Forelimb muscle (tissue), 1 donor: ENCODE measurements around the gene HAO2. TPM values are rescaled to one million over a fixed set of nuclear protein-coding genes. Genes with fewer than 3 reads are reported as not detected.
"Not testable (repeated sequence)": the region's sequence is repeated elsewhere in the genome, so short reads cannot be mapped to it uniquely, and the experiment has no call there.

ENCODE experiments used
- DNase-seq: peaks from one replicate; pipeline ENCODE4 v3.0.0-alpha.2; 2013; ENCODE audit warnings: low read depth
- polyA plus RNA-seq: library from polyadenylated mRNA; unstranded; fragments of 120-200 nt; gene quantifications from one replicate; pipeline ENCODE4 v1.2.1, GENCODE V29; 2013; ENCODE audit not compliant: insufficient read length

Gene HAO2
- polyA plus RNA-seq: 0.14 TPM

DNA sequence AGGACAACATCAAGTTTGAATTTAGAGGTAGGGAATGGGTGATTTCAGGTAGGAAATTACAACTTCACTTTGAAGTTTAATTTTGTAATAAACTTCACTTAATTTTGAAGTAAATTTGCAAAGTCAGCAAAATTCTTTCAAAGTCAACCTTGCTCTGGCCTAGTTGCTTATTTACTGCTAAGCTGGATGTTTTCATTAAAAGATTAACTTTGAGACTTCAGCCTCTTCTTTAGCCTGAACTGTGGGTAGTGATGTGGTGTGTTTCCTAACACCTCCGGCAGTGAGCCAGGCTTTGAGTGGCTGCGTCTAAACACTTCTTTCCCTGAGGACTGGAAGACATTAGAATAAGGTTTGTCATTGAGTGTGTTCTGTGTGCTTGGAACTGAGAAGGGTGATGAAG is at the start of gene HAO2:
Gene HAO2, plus strand, starts transcription at position 232 of the 400 bp plus-strand sequence. CDS start 12,301 bp downstream, outside the sequence.
- DNase-seq: no peak

- no peak for DNase-seq
These were observed 48.5 kb upstream of the HAO2 start for GRCh38 chr1:119320100-119320499.

- no peak for DNase-seq
These were observed 46.7 kb upstream of the HAO2 start for GRCh38 chr1:119321666-119322419.

GRCh38 chr1:119323216-119323982 is 45.2 kb upstream of the HAO2 start:
- no peak for DNase-seq

DNA sequence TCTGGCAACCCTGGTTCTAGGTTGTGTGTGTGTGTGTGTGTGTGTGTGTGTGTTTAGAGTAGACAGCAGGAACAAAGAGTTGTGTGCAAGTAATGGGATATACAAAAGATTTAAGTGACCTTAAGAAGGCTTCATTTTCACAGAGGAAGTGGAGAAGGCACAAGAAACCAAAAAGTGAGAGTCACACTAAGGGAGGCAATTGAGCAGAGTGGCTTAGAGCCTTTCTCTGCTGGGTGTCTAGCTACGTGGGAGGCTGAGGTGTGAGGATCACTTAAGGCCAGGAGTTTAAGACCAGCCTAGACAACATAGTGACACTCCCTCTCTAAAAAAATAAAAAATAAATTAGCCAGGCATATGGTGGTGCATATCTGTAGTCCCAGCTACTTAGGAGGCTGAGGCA is 44.4 kb upstream of the HAO2 start:
- no peak for DNase-seq

GRCh38 chr1:119326251-119326650 is 42.3 kb upstream of the HAO2 start:
- no peak for DNase-seq

DNA sequence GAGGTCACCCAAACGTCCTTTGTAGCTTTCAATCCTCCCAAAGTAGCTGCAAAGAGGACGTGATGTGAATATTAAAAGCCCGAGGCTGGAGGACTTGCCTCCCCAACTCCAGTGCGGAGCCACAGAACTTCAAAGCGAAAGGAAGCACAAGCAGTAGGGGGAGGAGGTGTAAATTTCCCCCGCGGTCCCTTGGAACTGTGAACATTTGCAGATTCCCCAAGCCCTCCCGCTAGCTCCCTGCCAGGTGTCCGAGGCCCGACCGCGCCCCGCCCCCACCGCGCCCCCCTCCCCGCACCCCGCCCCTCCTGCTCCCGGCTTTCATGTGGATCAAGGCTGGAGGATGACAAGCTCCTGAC is 41.5 kb upstream of the HAO2 start:
- no peak for DNase-seq

DNA sequence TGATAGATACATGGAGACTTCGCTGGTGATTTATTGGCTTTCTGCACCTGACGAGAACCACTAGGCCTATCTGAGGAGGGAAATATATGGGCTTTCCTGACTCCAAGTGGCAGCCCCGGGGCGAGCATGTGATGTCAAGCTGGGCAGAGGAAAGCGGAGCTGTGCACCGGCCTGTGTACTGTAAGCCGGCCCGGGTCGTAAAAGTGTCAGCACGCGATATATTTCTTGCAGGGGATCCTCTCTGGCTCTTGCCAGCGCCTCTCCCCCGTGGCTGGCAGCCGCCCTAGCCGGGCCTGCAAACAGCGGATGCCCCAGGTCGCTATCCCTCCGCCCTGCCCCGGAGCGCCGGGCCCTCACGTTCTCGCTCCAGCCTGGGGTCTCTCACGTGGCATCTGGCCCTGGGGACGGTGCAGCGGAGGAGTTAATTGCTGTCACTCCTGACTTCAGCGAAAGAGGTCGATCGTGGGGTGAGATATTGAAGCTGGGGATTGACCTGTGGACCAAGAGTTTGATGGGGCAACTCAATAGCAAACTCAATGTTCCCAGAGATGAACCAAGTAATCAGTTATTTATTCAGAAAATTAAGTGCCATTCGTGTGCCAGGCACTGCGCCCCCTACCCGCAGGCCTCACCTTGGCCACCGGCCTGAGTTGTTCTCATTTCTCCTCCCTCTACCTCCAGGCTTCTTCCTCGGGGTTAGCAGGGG is 41.0 kb upstream of the HAO2 start:
- no peak for DNase-seq

DNA sequence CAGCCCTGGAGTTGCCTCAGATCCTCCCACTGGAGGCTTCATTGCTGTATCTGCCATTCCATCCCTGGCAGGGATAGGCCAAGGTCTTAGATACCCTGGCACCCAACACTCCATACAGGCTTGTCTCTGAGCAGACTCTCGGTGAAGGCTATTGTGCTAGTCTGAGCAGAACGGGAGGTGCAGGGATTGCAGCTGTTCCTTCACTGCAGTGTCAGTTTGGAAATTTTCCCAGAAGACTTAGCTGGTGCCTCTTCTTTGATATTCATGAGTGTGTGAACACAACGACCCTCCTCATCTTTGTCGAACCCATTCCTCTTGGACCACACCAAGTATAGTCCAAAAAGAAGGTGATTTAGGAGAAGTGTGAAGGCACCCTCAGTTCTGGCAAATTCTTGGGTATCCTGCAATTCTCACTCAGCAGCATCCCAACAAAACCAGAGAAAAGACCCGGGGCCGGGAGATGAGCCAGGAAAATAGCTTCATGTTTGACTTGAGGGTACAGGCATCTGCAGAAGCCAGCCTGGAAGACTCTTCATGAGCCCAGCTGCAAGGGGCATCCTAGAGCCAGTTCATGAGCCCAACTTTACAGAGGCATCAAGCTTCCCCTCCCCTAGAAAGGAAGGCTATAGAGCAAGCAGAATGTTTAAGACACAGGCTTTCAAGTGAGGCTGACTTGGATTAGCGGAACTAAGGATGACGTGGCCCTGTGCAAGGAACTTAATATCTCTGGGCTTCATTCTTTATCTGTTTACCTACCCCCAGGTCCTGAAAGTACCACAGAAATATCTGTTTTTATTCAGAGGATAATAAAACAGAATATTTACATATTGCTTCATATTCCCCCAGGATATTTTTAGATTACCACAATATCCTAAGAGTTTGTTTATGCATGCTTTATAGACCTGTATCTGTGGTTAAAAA is 38.8 kb upstream of the HAO2 start:
- no peak for DNase-seq

DNA sequence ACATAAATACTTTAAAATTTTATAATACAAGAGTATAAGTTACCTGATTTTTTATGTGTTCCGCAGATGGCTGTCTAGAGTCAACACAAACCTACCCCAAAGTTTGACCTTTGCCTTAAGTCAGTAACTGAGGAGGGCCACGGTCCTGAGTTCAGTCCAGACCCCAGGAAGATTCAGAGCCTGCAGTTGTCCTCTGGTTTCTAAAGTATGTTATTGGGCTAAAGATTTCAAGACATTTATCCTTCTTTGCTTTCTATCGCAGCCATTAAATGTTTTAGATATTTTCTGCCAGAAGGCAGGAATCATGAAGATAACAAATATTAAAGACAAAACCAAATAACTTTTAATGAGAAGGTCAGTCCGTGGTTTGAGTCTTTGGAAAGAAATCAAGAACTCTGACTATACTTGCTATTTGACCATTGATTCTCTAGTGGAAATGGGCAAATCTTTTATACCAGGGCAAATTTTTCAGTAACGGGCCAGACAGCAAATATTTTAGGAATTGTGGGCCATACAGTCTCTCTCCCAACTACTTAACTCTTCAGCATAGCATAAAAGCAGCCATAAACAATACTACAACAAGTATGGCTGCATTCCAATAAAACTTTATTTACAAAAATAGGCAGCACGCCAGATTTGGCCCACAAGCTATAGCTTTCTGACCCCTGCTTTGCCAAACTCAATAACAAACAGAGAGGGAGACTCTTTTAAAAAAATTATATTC is 38.0 kb upstream of the HAO2 start:
- no peak for DNase-seq

DNA sequence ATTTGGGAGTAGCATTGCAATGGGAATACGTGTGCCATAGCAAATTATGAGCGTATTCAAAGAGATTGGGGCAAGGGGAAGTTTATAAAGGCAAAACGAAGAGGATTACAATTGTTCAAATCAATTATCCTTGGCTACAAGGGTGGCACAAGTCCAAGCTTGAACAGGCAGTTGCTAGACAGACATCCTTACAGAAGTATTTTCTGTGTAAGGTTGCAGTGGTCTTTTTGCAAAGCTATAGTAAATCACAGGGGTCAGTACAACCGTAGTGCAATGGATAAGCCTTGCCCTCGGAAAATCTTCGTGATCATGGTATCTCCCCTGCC is 37.4 kb upstream of the HAO2 start:
- no peak for DNase-seq

DNA sequence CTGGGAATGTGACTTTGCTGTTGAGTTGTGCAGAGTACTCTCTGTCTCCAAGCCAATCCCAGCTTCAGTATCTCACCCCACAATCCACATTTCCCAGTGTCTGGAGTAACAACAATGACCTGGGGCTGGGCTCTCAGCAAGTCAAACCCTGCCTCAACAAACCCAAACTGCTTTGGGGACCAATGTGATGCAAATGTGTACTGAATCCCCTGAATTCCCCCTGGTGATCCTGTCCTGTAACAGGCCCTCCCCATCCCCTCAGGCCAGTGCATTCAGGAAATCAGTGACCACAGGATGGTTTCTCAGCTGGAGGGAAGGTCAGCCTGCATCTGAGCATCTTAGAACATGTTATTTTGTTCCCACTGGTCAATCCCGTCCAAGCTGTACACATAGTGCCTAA is 36.7 kb upstream of the HAO2 start:
- DNase-seq: no peak

GRCh38 chr1:119332622-119333021 is 36.0 kb upstream of the HAO2 start:
- DNase-seq: no peak

- no peak for DNase-seq
These were observed 35.3 kb upstream of the HAO2 start for GRCh38 chr1:119333163-119333896.

DNA sequence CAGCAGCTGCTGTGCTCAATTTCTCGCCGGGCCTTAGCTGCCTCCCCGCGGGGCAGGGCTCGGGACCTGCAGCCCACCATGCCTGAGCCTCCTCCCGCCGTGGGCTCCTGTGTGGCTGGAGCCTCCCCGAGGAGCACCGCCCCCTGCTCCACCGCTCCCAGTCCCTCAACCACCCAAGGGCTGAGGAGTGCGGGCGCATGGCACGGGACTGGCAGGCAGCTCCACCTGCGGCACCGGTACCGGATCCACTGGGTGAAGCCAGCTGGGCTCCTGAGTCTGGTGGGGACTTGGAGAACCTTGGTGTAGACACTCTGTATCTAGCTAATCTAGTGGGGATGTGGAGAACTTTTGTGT is 34.7 kb upstream of the HAO2 start:
- not testable (repeated sequence) for DNase-seq

GRCh38 chr1:119336848-119337247 is 31.7 kb upstream of the HAO2 start:
- no peak for DNase-seq

DNA sequence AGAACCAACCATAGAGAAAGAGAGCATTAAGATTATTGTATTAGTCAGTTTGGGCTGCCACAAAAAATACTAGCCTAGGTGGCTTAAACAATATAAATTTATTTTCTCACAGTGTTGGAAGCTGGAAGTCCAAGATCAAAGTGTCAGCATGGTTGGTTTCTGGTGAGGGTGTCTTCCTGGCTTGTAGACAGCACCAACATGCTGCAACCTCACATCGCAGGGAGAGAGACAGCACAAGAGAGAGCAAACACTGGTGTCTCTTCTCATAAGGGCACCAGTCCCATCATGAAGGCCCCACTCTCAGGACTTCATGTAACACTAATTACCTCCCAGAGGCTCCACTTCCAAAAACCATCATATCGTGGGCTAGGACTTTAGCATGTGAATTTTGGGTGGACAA is 30.6 kb upstream of the HAO2 start:
- DNase-seq: no peak

GRCh38 chr1:119338757-119339156 is 29.8 kb upstream of the HAO2 start:
- no peak for DNase-seq

GRCh38 chr1:119340861-119341261 is 27.7 kb upstream of the HAO2 start:
- no peak for DNase-seq

DNA sequence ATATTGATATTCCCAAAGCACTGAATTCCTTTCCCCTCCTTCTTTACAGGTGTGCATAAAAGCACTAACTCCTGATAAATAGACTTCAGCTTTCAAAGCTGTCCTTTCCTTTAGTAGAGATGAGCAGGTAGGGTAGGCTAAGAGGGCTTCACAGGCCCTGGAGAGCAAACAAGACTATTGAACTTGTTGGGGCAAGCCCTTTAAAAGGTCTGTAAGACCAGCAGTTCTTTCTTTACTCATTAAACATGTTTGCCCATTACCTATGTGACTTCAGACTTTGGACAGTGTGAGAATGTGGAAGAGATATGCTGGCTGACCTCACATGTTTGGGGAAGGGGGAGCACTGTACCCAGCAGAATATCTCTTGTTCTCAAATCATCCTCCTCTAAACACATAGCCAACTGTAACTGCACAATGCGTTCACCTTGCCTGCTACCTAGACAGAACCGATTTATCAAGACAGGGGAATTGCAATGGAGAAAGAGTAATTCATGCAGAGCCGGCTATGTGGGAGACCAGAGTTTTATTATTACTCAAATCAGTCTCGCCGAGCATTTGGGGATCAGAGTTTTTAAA is 27.1 kb upstream of the HAO2 start:
- DNase-seq: no peak
